HTR-8/SVneo (cell line): ENCODE results near the gene PDE4D.

Source experiments
- DNase-seq: peaks from one replicate; pipeline ENCODE4 v3.0.0; 2011; ENCODE audit warnings: low spot score, mixed read lengths; ENCODE audit not compliant: insufficient read length
- FAIRE-seq: peaks from 2 replicates; lab custom pipeline; 2011; peaks lifted over from hg19 to GRCh38; lab: Jason Lieb, UNC

Gene PDE4D

DNA sequence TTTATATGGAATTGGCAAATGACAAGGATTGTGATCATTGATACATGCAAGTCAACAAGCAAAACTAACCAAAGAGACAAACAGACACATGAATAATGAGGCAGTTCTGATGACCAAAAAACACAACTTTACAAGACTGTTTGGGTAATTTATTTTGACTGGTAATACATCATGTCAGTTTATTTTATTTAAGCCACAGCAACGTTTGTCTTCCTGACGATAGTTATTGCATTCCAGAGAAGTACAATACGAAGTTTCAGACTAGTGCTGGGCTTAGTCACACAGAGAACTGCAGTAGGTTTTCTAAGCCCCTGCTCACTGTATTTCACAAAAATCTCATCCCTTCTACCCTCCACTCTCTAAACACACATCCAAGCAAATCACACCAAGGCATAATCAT, 796.4 kb downstream of the PDE4D start:
- FAIRE-seq = no peak
- peak; percentile 41 for DNase-seq

DNA sequence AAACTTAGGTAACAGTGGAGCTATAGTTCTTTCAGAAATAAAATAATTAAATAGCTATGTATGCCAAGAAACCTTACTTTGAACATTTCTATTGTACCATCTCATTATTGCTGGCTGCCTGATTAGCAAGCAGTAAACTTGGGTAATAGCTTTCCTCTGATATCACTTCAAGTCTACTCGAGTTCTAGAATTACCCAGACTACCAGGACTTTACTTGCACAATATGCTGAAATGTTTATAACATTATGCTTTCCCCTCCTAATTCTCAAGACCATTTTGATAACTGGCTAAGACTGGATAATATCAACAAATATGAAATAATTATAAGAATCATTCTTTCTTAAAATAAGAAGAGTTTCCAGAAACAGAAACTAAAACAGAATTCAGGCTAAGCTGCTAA, 798.0 kb downstream of the PDE4D start:
- FAIRE-seq (no peak), DNase-seq (no peak)

DNA sequence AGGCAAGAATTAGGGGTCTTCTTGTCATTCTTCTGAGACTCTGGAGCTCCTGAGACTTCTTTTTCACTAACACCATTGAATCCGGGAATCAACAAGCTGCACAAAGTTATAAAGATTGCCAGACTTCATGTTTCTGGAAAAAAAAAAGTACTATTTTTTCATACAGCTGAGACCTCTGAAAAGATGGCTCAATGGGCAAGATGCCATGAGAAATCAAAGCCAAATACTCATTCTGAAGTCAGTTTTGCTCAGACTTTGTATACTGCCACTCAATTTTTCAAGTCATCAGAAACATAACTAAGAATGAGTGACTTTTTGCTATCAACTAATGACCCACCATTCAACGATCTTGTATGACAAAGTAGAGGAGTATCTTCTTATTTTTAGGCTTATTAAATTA, 798.7 kb downstream of the PDE4D start:
- FAIRE-seq = no peak
- DNase-seq = no peak

DNA sequence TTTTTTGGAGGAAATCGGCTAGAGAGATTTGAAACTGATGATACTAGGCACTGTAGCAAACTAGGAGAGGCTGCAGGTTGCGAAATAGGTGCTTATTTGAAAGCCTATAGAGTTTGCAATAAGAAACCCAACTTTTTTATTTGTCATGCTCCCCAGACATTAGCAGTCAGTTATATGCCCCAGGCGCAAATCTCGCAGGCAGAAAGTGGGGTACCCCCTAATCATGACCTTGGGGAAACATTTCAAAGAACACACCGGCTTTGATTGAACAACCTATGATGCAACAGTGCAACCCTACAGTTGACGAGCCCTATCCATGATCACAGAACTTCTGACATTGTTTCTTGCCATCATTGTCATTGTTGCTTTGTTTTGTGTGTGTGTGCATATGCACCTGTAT, 800.2 kb downstream of the PDE4D start:
- no peak for FAIRE-seq
- DNase-seq = no peak

DNA sequence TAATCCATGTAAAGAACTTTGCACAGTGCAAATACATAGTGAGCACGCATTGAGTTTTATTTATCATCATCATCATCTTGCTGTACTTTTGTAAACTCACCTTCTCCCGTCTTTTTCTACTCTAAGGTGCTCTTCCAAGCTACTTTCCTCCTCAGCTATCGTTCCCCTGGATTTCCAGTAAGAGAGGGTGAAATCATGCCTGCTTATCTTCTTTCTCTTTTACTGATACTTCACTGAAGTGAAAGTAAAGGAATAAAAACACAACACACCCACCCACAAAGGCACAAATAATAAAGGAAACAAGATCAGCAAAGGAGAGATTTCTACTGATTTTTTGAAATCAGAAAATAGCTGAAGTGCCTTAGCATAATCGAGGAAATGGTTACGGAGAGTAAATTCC, 800.8 kb downstream of the PDE4D start:
- no peak for FAIRE-seq
- DNase-seq = no peak

DNA sequence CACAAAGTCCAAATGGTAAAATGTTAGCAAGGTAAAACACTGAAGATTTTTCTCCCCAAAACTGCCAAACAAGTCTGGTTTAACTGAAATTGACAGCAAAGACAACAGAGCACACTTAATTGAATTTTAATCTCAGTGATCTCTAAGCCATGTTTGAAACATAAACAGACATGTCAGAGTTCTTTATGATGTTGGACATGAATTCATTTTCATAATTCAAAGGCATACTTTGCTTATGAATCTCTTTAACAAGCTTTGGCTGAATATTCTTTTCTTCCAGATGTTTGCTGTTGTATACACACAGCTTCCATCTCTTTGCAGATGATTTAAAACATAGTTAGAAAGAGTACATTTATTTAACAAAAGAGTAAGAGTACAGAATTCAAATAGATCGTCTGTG, 801.6 kb downstream of the PDE4D start:
- no peak for FAIRE-seq
- no peak for DNase-seq

DNA sequence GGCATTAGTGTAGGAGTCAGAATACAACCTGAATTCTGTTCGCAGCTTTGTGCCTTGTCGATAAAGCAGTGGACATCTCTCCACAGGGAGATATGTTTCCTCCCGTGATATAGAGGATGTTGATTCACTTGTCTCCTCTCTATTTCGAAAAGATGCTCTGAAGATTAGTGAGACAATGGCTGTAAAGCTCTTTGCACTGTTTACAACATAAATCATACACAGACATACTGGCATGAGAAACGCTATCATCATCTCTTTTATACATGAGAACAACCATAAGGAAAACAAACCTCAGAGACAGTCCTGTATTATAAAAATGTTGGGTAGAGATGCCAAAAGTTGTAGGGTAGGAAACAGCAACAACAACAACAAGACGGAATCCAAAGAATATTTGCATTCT, 803.2 kb downstream of the PDE4D start:
- DNase-seq = no peak
- FAIRE-seq = no peak

DNA sequence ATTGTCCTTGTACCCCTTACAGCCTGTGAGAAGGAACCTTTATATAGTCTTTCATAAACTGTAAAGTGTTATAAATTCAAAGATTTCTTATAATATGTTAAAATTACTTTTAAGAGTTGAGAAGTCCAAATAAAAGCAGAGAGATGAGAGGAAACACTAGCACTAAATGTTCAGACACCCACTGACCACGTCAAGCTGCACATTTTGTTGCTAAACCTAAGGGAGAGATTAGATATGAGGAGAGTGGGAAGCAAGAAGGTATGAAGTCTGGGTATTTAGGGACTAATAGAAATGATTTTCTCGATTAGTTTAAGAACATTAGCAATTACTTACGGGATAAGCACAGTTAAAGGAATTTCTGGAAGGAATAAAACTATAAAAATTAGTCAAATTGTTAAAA, 803.8 kb downstream of the PDE4D start:
- FAIRE-seq = no peak

DNA sequence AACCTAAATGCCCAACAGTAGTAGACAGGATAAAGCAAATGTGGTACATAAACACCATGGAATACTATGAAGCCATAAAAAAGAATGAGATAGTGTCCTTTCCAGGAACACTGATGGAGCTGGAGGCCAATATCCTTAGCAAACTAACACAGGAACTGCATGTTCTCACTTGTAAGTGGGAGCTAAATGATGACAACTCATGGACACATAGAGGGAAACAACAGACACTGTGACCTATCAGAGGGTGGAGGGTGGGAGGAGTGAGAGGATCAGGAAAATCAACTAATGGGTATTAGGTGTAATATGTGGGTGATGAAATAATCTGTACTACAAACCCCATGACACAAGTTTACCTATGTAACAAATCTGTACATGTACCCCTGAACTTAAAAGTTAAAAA, 805.0 kb downstream of the PDE4D start:
- FAIRE-seq = no peak
- no peak for DNase-seq

More for the DNA sequence above, 803.8 kb downstream of the PDE4D start:
- DNase-seq = no peak

DNA sequence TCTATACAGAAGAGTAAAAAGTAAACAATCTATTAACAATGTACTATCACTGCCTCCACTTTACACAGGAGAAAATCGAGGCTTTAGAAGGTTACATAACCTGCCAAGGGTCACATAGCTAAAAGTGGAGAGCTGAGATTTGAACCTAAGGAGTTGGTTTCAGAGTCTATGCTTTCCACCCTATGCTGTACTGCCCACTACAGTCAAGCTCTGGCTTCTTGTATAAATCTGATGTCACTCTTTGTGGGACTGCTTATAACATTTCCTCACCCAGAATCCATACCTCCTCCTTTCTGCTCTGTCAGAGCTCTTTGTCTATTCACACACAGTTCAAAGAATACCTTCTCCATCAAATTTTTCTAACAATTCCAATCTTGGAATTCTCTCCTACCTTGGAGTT, 807.5 kb downstream of the PDE4D start:
- FAIRE-seq = no peak

DNA sequence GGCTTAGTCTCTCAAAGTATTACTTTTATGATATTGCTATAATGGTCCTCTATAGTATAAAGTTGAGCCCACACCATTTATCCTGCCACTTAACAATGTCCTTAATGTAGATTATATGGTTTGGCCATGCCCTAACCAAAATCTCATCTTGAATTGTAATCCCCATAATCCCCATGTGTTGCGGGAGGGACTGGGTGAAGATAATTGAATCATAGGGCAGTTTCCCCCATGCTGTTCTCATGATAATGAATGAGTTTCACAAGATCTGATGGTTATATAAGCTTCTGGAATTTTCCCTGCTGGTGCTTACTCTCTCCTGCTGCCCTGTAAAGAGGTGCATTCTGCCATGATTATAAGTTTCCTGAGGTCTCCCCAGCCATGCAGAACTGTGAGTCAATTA, 811.8 kb downstream of the PDE4D start:
- no peak for DNase-seq
- no peak for FAIRE-seq

More for the DNA sequence above, 807.5 kb downstream of the PDE4D start:
- DNase-seq = no peak

DNA sequence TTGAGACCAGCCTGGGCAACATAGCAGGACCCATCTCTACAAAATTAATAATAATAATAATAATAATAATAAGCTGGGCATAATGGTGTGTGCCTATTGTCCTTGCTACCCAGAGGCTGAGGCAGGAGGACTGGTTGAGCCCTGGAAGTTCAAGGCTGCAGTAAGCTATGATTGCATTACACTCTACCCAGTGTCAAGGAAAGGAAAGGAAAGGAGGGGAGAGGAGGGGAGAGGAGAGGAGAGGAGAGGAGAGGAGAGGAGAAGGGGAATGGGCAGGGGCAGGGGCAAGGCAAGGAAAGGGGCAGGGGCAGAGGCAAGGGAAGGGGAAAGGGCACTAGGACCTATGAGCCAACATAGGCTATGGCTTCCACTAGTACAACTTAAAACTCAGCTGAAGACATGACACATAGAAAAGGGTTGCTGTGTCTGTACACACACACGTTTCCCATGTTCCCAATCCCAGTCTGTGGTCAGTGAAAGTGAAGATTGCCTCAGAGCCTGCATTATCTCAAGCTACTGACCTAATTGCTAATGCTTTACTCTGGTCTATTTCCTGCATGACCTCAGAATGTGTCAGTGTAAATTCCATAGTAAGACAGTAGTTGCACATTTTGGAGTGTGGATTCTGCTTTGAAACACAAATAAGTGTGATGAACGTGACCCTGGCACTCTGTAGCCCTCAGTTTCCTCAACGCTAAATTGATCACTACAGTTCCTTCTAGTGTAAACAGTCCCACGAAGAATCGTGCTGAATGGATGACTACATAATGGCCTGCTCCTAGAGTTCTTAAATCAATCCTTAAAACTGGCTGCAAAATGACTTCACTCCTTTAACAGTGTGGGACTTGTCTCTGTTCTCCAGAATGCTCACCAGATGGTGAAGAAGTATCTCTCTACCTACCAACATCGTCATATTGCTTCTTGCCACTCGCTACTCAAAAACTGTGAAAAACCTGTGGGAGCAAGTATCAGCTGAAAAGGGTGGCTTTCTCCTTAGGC, 813.6 kb downstream of the PDE4D start:
- FAIRE-seq = peak; percentile 82
- DNase-seq = peak; percentile 43

DNA sequence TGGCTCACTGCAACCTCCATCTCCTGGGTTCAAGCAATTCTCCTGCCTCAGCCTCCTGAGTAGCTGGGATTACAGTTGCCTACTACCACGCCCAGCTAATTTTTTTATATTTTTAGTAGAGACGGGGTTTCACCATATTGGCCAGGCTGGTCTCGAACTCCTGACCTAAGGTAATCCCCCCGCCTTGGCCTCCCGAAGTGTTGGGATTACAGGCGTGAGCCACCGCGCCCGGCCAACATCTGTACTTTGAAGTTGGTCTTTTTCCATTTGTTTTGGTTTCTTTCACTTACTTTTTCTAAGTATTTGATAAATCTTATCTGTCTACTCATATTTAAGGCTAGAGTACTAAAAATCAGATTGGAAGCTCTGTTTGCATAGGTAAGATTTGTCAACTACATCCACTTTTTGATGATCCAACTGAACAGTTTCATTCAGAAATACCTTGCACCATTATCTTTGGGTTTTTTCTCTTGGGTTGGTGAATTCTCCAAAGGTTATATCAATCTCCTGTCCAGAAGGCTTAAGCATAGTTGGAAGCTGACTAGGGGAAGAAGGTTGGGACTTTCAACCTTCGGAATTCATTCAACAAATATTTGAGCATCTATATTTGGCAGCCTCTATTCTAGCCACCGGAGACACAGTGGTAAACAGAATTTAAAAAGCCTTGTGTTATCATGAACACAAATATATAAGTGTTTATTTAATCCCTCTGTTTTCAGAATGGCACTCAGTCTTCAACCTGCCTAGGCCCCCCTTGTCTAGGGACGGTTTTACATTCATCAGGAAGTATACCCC, 821.6 kb downstream of the PDE4D start:
- DNase-seq = no peak
- FAIRE-seq = no peak

DNA sequence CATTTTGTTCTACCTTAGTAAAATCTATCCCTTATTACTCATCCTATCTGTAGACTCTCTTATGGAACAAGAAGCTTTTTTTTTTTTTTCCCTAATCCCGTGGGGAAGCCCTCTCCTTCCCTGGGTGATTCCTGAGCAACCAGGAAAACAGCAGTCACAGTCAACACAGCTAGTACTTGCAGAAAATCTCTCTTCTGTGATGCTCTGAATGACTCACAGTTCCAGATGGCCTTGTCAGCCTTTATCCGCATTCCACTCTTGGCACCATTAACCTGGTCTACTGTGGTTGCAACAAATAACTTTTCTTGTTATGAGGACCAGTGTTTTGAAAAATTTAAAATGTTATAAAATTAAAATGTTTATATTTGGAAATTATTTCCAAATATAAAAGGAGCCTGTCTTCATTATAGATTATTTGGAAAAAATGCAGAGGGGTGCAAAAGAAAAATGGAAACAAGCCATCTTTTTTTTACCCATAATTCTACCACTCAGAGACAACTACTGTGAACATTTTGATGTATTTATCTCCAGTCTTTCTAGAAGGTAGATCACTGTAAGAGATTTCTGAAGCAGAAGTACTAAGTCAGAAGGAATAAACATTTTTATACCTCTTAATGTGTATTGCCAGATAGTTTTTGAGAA, 824.0 kb downstream of the PDE4D start:
- FAIRE-seq (peak; percentile 87), DNase-seq (peak; percentile 71)

DNA sequence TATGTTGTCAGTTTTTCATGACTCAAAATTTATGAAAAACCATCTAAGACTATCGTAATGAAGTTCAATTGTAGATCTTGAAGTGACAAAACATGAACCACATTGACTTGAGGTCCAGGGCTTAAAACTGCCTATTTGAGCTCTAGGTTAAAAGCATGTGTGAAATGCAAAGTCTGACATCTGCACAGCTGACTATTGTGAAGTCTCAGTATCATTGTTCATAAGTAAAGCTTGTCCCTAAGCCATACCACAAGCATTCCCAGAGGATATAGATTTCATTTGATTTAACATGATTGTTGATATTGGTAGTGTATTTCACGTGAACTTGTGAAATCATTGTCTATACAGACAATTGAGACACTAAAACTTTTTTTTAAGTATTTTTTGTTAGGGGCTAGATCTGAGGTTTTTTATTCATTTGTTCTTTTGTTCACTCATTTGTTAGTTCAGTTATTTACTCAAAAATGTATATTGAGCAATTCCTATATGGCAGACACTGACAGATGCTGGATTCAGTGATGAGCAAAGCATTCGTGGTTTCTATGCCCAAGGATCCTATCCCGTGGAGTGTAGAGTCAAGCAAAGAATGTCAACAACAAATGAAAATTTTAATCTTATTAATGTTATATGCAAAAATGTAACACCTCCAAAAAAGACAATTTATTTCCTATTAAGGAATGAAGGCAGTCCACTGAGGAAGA, 825.4 kb downstream of the PDE4D start:
- FAIRE-seq = no peak
- DNase-seq = no peak

DNA sequence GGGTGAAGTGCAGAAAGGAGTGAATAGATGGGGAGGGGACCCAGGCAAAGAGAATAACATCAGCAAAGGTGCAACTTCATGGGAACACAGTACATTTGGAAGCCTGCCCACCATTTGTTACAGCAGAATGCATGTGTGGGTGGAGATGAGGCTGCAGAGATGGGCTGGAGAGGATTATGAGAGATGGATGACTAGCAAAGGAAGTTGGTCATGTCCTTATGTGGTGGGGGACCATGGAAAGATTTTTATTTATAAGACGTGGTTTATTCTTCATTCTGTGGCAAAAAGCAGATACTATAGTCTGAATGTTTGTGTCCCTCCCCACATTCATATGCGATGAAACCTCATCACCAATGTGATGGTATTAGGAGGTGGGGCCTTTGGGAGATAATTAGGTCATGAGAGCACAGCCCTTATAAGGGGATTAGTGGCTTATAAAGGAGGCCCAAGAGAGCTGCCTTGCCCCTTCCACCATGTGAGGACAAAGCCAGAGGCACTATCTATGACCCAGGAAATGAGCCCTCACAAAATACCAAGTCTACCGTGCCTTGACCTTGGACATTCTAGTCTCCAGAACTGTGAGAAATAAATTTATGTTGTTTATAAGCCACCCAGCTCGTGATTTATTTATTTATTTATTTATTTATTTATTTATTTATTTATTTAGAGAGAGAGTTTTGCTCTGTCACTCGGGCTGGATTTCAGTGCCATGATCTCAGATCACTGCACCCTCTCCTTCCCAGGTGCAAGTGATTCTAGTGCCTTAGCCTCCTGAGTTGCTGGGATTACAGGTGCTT, 827.0 kb downstream of the PDE4D start:
- FAIRE-seq (no peak), DNase-seq (no peak)

DNA sequence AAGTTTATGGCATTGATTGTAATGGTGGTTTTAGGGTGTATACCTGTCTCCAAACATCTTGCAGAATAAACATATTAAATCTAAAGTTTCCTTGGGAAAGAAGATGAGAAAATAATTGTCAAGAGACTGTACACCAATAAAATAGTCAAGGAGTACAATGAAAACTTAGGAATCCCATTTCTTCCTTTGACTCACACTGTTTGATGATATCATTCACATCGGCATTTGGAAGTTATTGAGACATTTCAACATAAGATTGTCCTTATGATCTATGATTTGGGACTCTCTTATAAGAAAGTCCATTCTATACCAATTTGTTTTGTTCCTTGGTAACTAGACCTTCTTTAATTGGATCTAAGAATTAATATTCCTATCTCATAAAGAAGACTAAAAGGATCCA, 828.0 kb downstream of the PDE4D start:
- DNase-seq = no peak
- no peak for FAIRE-seq

DNA sequence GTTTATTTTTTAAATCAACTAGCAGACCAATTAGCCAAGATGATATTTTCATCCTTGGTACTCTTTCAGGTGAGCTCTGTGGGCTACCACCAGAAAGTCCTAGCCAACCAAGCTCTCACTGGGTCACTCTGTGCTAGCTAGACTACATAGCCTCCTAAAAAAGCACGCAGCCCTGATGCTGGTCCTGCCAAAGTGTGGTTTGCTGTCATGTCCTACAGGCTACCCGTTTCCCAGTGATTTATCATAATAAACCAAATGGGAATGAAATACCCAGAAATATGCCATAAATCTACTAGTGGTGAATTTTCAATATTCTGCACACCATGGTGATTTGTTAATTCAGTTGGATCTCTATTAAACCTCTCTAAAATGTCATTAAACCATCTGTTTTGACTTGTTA, 829.2 kb downstream of the PDE4D start:
- FAIRE-seq (no peak), DNase-seq (no peak)

DNA sequence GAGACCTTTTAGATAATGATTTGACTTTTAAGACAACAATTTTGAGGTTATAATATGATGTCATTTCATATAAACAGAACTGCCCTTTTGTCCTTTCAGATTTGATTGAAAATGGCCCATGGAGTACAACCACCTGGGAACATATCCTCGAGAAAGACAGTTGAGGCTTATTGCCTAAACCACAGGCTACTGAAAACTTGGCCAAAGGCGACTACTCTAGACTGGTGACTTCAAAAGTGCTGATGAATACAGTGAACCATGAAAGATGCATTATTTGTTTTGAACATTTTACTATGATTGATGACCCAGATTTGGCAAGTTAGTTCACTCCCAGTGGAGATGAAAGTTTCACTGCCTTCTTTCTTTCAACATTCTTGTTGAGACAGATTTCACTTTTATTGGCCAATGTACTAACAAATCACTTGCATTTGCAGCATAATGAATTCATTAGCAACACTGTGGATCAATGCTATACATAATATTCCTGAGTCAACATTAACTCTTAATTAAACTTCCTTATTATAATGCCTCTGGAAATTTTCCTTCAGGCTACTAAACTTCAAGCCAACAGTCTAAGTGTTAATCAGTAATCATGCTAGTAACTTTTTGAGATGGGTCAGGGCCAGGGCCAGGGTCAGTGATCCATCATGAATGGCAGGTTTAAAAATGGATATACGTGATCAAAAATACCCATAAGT, 830.4 kb downstream of the PDE4D start:
- DNase-seq (no peak), FAIRE-seq (peak; percentile 13)
